ENCODE data around the gene VSNL1. TPM values are rescaled to one million over a fixed set of nuclear protein-coding genes. Genes with fewer than 3 reads are reported as not detected.

VSNL1 gene
- total and polyA plus RNA-seq, 2 experiments from 2014 or later = 102 to 112 TPM

GRCh38 chr2:17584689-17585088 lies 44.2 kb downstream of the VSNL1 start:
- ATAC-seq = no peak
- no peak overlapping the region for H3K27ac Mint-ChIP-seq

More at GRCh38 chr2:17584689-17585088, 44.2 kb downstream of the VSNL1 start:
- H3K4me3 ChIP-seq = no peak overlapping the region
- H3K36me3 ChIP-seq (ENCODE audit: insufficient read depth) = no peaks in the 10 kb centered on the region
- TF ChIP-seq, protein P1, sequence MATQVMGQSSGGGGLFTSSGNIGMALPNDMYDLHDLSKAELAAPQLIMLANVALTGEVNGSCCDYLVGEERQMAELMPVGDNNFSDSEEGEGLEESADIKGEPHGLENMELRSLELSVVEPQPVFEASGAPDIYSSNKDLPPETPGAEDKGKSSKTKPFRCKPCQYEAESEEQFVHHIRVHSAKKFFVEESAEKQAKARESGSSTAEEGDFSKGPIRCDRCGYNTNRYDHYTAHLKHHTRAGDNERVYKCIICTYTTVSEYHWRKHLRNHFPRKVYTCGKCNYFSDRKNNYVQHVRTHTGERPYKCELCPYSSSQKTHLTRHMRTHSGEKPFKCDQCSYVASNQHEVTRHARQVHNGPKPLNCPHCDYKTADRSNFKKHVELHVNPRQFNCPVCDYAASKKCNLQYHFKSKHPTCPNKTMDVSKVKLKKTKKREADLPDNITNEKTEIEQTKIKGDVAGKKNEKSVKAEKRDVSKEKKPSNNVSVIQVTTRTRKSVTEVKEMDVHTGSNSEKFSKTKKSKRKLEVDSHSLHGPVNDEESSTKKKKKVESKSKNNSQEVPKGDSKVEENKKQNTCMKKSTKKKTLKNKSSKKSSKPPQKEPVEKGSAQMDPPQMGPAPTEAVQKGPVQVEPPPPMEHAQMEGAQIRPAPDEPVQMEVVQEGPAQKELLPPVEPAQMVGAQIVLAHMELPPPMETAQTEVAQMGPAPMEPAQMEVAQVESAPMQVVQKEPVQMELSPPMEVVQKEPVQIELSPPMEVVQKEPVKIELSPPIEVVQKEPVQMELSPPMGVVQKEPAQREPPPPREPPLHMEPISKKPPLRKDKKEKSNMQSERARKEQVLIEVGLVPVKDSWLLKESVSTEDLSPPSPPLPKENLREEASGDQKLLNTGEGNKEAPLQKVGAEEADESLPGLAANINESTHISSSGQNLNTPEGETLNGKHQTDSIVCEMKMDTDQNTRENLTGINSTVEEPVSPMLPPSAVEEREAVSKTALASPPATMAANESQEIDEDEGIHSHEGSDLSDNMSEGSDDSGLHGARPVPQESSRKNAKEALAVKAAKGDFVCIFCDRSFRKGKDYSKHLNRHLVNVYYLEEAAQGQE (IDR thresholded peaks at IDR 0.05; ENCODE audit: unreplicated experiment) = no peak
- TF ChIP-seq, protein P2, sequence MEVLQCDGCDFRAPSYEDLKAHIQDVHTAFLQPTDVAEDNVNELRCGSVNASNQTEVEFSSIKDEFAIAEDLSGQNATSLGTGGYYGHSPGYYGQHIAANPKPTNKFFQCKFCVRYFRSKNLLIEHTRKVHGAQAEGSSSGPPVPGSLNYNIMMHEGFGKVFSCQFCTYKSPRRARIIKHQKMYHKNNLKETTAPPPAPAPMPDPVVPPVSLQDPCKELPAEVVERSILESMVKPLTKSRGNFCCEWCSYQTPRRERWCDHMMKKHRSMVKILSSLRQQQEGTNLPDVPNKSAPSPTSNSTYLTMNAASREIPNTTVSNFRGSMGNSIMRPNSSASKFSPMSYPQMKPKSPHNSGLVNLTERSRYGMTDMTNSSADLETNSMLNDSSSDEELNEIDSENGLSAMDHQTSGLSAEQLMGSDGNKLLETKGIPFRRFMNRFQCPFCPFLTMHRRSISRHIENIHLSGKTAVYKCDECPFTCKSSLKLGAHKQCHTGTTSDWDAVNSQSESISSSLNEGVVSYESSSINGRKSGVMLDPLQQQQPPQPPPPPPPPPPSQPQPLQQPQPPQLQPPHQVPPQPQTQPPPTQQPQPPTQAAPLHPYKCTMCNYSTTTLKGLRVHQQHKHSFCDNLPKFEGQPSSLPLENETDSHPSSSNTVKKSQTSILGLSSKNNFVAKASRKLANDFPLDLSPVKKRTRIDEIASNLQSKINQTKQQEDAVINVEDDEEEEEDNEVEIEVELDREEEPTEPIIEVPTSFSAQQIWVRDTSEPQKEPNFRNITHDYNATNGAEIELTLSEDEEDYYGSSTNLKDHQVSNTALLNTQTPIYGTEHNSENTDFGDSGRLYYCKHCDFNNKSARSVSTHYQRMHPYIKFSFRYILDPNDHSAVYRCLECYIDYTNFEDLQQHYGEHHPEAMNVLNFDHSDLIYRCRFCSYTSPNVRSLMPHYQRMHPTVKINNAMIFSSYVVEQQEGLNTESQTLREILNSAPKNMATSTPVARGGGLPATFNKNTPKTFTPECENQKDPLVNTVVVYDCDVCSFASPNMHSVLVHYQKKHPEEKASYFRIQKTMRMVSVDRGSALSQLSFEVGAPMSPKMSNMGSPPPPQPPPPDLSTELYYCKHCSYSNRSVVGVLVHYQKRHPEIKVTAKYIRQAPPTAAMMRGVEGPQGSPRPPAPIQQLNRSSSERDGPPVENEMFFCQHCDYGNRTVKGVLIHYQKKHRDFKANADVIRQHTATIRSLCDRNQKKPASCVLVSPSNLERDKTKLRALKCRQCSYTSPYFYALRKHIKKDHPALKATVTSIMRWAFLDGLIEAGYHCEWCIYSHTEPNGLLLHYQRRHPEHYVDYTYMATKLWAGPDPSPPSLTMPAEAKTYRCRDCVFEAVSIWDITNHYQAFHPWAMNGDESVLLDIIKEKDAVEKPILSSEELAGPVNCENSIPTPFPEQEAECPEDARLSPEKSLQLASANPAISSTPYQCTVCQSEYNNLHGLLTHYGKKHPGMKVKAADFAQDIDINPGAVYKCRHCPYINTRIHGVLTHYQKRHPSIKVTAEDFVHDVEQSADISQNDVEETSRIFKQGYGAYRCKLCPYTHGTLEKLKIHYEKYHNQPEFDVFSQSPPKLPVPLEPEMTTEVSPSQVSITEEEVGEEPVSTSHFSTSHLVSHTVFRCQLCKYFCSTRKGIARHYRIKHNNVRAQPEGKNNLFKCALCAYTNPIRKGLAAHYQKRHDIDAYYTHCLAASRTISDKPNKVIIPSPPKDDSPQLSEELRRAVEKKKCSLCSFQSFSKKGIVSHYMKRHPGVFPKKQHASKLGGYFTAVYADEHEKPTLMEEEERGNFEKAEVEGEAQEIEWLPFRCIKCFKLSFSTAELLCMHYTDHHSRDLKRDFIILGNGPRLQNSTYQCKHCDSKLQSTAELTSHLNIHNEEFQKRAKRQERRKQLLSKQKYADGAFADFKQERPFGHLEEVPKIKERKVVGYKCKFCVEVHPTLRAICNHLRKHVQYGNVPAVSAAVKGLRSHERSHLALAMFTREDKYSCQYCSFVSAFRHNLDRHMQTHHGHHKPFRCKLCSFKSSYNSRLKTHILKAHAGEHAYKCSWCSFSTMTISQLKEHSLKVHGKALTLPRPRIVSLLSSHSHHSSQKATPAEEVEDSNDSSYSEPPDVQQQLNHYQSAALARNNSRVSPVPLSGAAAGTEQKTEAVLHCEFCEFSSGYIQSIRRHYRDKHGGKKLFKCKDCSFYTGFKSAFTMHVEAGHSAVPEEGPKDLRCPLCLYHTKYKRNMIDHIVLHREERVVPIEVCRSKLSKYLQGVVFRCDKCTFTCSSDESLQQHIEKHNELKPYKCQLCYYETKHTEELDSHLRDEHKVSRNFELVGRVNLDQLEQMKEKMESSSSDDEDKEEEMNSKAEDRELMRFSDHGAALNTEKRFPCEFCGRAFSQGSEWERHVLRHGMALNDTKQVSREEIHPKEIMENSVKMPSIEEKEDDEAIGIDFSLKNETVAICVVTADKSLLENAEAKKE (CRISPR knock-in tag; IDR thresholded peaks at IDR 0.05) = no peak
- TF ChIP-seq CREB1 (CRISPR knock-in tag; IDR thresholded peaks at IDR 0.05; ENCODE audit: low read depth) = no peak
- TF ChIP-seq POLR2AphosphoS5 (IDR thresholded peaks at IDR 0.05; ENCODE audit: low read depth) = no peak
- TF ChIP-seq CTCF (conservative IDR thresholded peaks at IDR 0.05; ENCODE audit: low read depth in 2 of 2) = no peak
- no peak for TF ChIP-seq EZH2 (IDR thresholded peaks at IDR 0.05; ENCODE audit: low read depth, unreplicated experiment)
- TF ChIP-seq JUNB (IDR thresholded peaks at IDR 0.05; ENCODE audit: unreplicated experiment) = no peak
- TF ChIP-seq ZNF114 (CRISPR knock-in tag; IDR thresholded peaks at IDR 0.05) = no peak
- no peak for TF ChIP-seq NANOG (IDR thresholded peaks at IDR 0.05; ENCODE audit: borderline replicate concordance)
- TF ChIP-seq STAT1 (IDR thresholded peaks at IDR 0.05; ENCODE audit: unreplicated experiment) = no peak
- TF ChIP-seq ZNF331 (CRISPR knock-in tag; IDR thresholded peaks at IDR 0.05; ENCODE audit: low read depth) = no peak
- no peak for TF ChIP-seq ETS1 (IDR thresholded peaks at IDR 0.05)
- TF ChIP-seq EZH2phosphoT487 (IDR thresholded peaks at IDR 0.05; ENCODE audit: unreplicated experiment) = no peak
- Mint-ChIP-seq H3K9me3 (no peaks in the 10 kb centered on the region; the same call in 2 of the 3 replicates), H3K4me1 (peaks cover 39% of the 10 kb centered on the region), H3K36me3 (ENCODE audit: low read depth) (peaks cover 11% of the 10 kb centered on the region), H3K4me3 (no peak overlapping the region), H3K27me3 (ENCODE audit: insufficient read depth, low read depth, poor library complexity) (peaks cover 4% of the 10 kb centered on the region)
- no peak for DNase-seq (ENCODE audit: low spot score)
- no peak overlapping the region; the same call in 1 of the 2 replicates for H3K4me2 ChIP-seq
- H3K4me1 ChIP-seq (ENCODE audit: insufficient read depth) = peaks cover 57% of the 10 kb centered on the region
- H3F3A ChIP-seq (replicated peaks; ENCODE audit: low read depth) = no peaks in the 10 kb centered on the region
- H2AFZ ChIP-seq = no peak overlapping the region
- peaks cover 41% of the 10 kb centered on the region for H4K20me1 ChIP-seq (replicated peaks; ENCODE audit: insufficient read depth)
- H3K27me3 ChIP-seq (ENCODE audit: insufficient read depth) = no peaks in the 10 kb centered on the region
- H3K27ac ChIP-seq (ENCODE audit: low read depth) = no peak overlapping the region
- H3K79me2 ChIP-seq (replicated peaks; ENCODE audit: insufficient read depth) = peaks cover 100% of the 10 kb centered on the region
- H3K9me2 ChIP-seq (ENCODE audit: insufficient read depth) = peaks cover 4% of the 10 kb centered on the region

All from GM23338 (cell line).